K562 (cell line): ENCODE results near the gene COX6A2.

ENCODE experiments used
- CTCF ChIP-seq, 3 experiments: IDR thresholded peaks in 2 of 3; conservative IDR thresholded peaks in 1 of 3; 2 replicates each; pipeline ENCODE4 v1.5.1; 2011 to 2012; ENCODE audit warnings: low read length in 3 of 3, mild to moderate bottlenecking in 3 of 3, control low read depth in 2 of 3, improper control_type of control experiment in 1 of 3, inconsistent platforms in 1 of 3, low read depth in 1 of 3, mixed read lengths in 1 of 3, moderate library complexity in 1 of 3; ENCODE audit not compliant: insufficient read depth in 2 of 3
- RB1 ChIP-seq: fragments of 450-650 bp; IDR thresholded peaks from 2 replicates; pipeline ENCODE4 v1.6.1; 2017; ENCODE audit warnings: low read depth, mild to moderate bottlenecking
- SIN3A ChIP-seq, 2 experiments: fragments of 150-350 bp in 1 of 2; IDR thresholded peaks; 2 replicates each; pipeline ENCODE4 v1.6.1; 2011 to 2016; ENCODE audit warnings: borderline replicate concordance in 2 of 2, low read depth in 2 of 2, low read length in 2 of 2, mild to moderate bottlenecking in 2 of 2, moderate library complexity in 2 of 2; ENCODE audit not compliant: control insufficient read depth in 1 of 2
- TF ChIP-seq, protein P1 (sequence below), 2 experiments: fragments of 450-650 bp in 1 of 2; sonication (generic) in 1 of 2; formaldehyde crosslinking in 1 of 2; IDR thresholded peaks in 1 of 2; conservative IDR thresholded peaks in 1 of 2; 2 replicates each; pipeline versions ENCODE4 v1.6.1 to v1.8.1; 2016 to 2023; ENCODE audit warnings: mild to moderate bottlenecking in 2 of 2, moderate library complexity in 2 of 2, inconsistent platforms in 1 of 2, missing genetic modification reagents in 1 of 2
- TF ChIP-seq, protein P2 (sequence below): fragments of 250-450 bp; sonication (Bioruptor Pico); IDR thresholded peaks from 2 replicates; pipeline ENCODE4 v1.5.0; 2022; ENCODE audit warnings: mild to moderate bottlenecking

GRCh38 chr16:31438414-31438813 lies 10.3 kb upstream of the COX6A2 start:
- TF ChIP-seq SIN3A (IDR thresholded peaks at IDR 0.05; ENCODE audit: borderline replicate concordance in 2 of 2, control insufficient read depth in 1 of 2, low read depth in 2 of 2, low read length in 2 of 2) = no peak
- TF ChIP-seq, protein P1, sequence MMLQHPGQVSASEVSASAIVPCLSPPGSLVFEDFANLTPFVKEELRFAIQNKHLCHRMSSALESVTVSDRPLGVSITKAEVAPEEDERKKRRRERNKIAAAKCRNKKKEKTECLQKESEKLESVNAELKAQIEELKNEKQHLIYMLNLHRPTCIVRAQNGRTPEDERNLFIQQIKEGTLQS (IDR thresholded peaks at IDR 0.05) = no peak
- TF ChIP-seq, protein P1 (CRISPR knock-in tag; conservative IDR thresholded peaks at IDR 0.05) = no peak
- no peak for TF ChIP-seq RB1
- TF ChIP-seq, protein P2, sequence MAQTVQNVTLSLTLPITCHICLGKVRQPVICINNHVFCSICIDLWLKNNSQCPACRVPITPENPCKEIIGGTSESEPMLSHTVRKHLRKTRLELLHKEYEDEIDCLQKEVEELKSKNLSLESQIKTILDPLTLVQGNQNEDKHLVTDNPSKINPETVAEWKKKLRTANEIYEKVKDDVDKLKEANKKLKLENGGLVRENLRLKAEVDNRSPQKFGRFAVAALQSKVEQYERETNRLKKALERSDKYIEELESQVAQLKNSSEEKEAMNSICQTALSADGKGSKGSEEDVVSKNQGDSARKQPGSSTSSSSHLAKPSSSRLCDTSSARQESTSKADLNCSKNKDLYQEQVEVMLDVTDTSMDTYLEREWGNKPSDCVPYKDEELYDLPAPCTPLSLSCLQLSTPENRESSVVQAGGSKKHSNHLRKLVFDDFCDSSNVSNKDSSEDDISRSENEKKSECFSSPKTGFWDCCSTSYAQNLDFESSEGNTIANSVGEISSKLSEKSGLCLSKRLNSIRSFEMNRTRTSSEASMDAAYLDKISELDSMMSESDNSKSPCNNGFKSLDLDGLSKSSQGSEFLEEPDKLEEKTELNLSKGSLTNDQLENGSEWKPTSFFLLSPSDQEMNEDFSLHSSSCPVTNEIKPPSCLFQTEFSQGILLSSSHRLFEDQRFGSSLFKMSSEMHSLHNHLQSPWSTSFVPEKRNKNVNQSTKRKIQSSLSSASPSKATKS = no peak
- no peak for TF ChIP-seq CTCF (IDR thresholded peaks at IDR 0.05 in 2 of 3, conservative IDR thresholded peaks at IDR 0.05 in 1 of 3; ENCODE audit: insufficient read depth in 2 of 3, low read depth in 1 of 3, low read length in 3 of 3)
